Astrocyte of the cerebellum (primary cell): ENCODE data around the gene SASH1.

Experiments
- DNase-seq: peaks from one replicate; pipeline ENCODE4 v3.0.0-alpha.2; 2011; ENCODE audit warnings: low read depth
- H3K4me3 ChIP-seq: 2 replicates; pipeline ENCODE4 v1.5.1; 2011; ENCODE audit warnings: mild to moderate bottlenecking, low read depth, low read length, moderate library complexity
- CTCF ChIP-seq: IDR thresholded peaks from 2 replicates; pipeline ENCODE4 v1.5.1; 2012; ENCODE audit warnings: low read length, low read depth, moderate library complexity, mild to moderate bottlenecking; ENCODE audit errors: missing control alignments
- in situ Hi-C: cut with HindIII; loops from 2 replicates; pipeline ENCODE4 v1.10.0; 2017; ENCODE audit warnings: low sequenced_read_pairs

Gene SASH1

GRCh38 chr6:148395583-148396101 lies 53.0 kb downstream of the SASH1 start:
- DNase-seq = no peak
- H3K4me3 ChIP-seq = no peak overlapping the region
- TF ChIP-seq CTCF = no peak
- in situ Hi-C loops = no loop called here

GRCh38 chr6:148396411-148396810 lies 53.8 kb downstream of the SASH1 start:
- TF ChIP-seq CTCF = no peak
- in situ Hi-C loops = no loop called here
- no peak for DNase-seq
- H3K4me3 ChIP-seq = no peak overlapping the region

- in situ Hi-C loops = no loop called here
- TF ChIP-seq CTCF = no peak
- no peak for DNase-seq
- no peak overlapping the region for H3K4me3 ChIP-seq
Measured at GRCh38 chr6:148396926-148397325, 54.3 kb downstream of the SASH1 start.

- H3K4me3 ChIP-seq = no peak overlapping the region
- DNase-seq = no peak
- TF ChIP-seq CTCF = no peak
- in situ Hi-C loops = no loop called here
Measured at GRCh38 chr6:148398244-148398643, 55.6 kb downstream of the SASH1 start.

- TF ChIP-seq CTCF = no peak
- no peak for DNase-seq
- no peak overlapping the region for H3K4me3 ChIP-seq
- in situ Hi-C loops = no loop called here
Measured at GRCh38 chr6:148398678-148399077, 56.0 kb downstream of the SASH1 start.

GRCh38 chr6:148401571-148401970 lies 58.9 kb downstream of the SASH1 start:
- H3K4me3 ChIP-seq = no peak overlapping the region
- no peak for DNase-seq
- no peak for TF ChIP-seq CTCF
- in situ Hi-C loops = no loop called here
